HG03432 (cell line): ENCODE measurements around the gene SPOP.
"Not testable (repeated sequence)": the region's sequence is repeated elsewhere in the genome, so short reads cannot be mapped to it uniquely, and the experiment has no call there.

Experiments used
- ATAC-seq: cut with Tn5 transposase; IDR thresholded peaks from one replicate; pipeline ENCODE4 v1.9.1; 2021; ENCODE audit warnings: mild to moderate bottlenecking, moderate library complexity; ENCODE audit not compliant: unreplicated experiment

The SPOP gene

GRCh38 chr17:49574945-49575678 is 102.8 kb downstream of the SPOP start:
- ATAC-seq = no peak

GRCh38 chr17:49574323-49574781 is 103.5 kb downstream of the SPOP start:
- ATAC-seq = no peak

GRCh38 chr17:49573510-49574322 is 104.2 kb downstream of the SPOP start:
- no peak for ATAC-seq

GRCh38 chr17:49572806-49573420 is 105.0 kb downstream of the SPOP start:
- no peak for ATAC-seq

GRCh38 chr17:49572226-49572625 is 105.7 kb downstream of the SPOP start:
- no peak for ATAC-seq

- no peak for ATAC-seq
Measured at GRCh38 chr17:49571764-49572163, 106.1 kb downstream of the SPOP start.

GRCh38 chr17:49571283-49571682 is 106.6 kb downstream of the SPOP start:
- ATAC-seq = no peak

GRCh38 chr17:49570540-49571242 is 107.2 kb downstream of the SPOP start:
- peak; percentile 4 for ATAC-seq

GRCh38 chr17:49568695-49569047 is 109.2 kb downstream of the SPOP start:
- not testable (repeated sequence) for ATAC-seq

GRCh38 chr17:49567871-49568694 is 109.8 kb downstream of the SPOP start:
- ATAC-seq = no peak

GRCh38 chr17:49567104-49567521 is 110.8 kb downstream of the SPOP start:
- no peak for ATAC-seq

- no peak for ATAC-seq
Measured at GRCh38 chr17:49566668-49567071, 111.2 kb downstream of the SPOP start.

- ATAC-seq = no peak
Measured at GRCh38 chr17:49565948-49566491, 111.9 kb downstream of the SPOP start.

- ATAC-seq = no peak
Measured at GRCh38 chr17:49564638-49565037, 113.3 kb downstream of the SPOP start.

- no peak for ATAC-seq
Measured at GRCh38 chr17:49557312-49558024, 120.4 kb downstream of the SPOP start.

- no peak for ATAC-seq
Measured at GRCh38 chr17:49556223-49556943, 121.5 kb downstream of the SPOP start.

- no peak for ATAC-seq
Measured at GRCh38 chr17:49555495-49556222, 122.2 kb downstream of the SPOP start.
